Loucy (cell line): Measurements from ENCODE around the gene ZFP62.
A peak's percentile ranks its signal among the peaks of the same experiment; 100 is the strongest.

Experiments used
- H2AFZ ChIP-seq: fragments of 200-600 bp; sonication (generic); 2 replicates; pipeline ENCODE4 v1.6.0; 2016; ENCODE audit warnings: antibody characterized with exemption, mild to moderate bottlenecking, low read length, moderate library complexity
- H3F3A ChIP-seq: fragments of 200-600 bp; 2 replicates; pipeline ENCODE4 v1.6.0; 2016; ENCODE audit warnings: antibody characterized with exemption, low read depth, mild to moderate bottlenecking
- H3K27me3 ChIP-seq: fragments of 200-600 bp; sonication (generic); 2 replicates; pipeline ENCODE4 v1.6.1; 2014; ENCODE audit warnings: low read length, mild to moderate bottlenecking; ENCODE audit not compliant: insufficient read depth, poor library complexity, severe bottlenecking
- H3K36me3 ChIP-seq: fragments of 200-600 bp; sonication (generic); 2 replicates; pipeline ENCODE4 v1.6.1; 2016; ENCODE audit warnings: low read length; ENCODE audit not compliant: insufficient read depth
- H3K4me1 ChIP-seq: fragments of 200-600 bp; sonication (generic); 2 replicates; pipeline ENCODE4 v1.5.1; 2014; ENCODE audit warnings: low read length, mild to moderate bottlenecking; ENCODE audit not compliant: insufficient read depth, poor library complexity, severe bottlenecking
- H3K4me2 ChIP-seq: fragments of 200-600 bp; sonication (generic); 2 replicates; pipeline ENCODE4 v1.6.0; 2014; ENCODE audit warnings: antibody characterized with exemption, low read length, low read depth, mild to moderate bottlenecking; ENCODE audit not compliant: poor library complexity, severe bottlenecking
- H3K4me3 ChIP-seq: fragments of 200-600 bp; sonication (generic); 2 replicates; pipeline ENCODE4 v1.5.1; 2014; ENCODE audit warnings: low read length, mild to moderate bottlenecking, mixed read lengths; ENCODE audit not compliant: poor library complexity, severe bottlenecking
- H3K79me2 ChIP-seq: fragments of 200-600 bp; sonication (generic); 2 replicates; pipeline ENCODE4 v1.6.1; 2014; ENCODE audit warnings: low read length; ENCODE audit not compliant: insufficient read depth
- H3K9ac ChIP-seq: fragments of 200-600 bp; sonication (generic); 2 replicates; pipeline ENCODE4 v1.6.0; 2014; ENCODE audit warnings: mild to moderate bottlenecking, low read depth, low read length, moderate library complexity; ENCODE audit not compliant: poor library complexity, severe bottlenecking
- H3K9me2 ChIP-seq: fragments of 200-600 bp; sonication (generic); replicated peaks from 2 replicates; pipeline ENCODE4 v1.6.1; 2016; ENCODE audit warnings: low read depth, low read length, mixed read lengths
- H3K9me3 ChIP-seq: fragments of 200-600 bp; sonication (generic); 2 replicates; pipeline ENCODE4 v1.6.1; 2014; ENCODE audit warnings: mild to moderate bottlenecking, antibody characterized with exemption, low read length, low read depth; ENCODE audit not compliant: insufficient read depth
- H4K20me1 ChIP-seq: fragments of 200-600 bp; sonication (generic); 2 replicates; pipeline ENCODE4 v1.6.0; 2014; ENCODE audit warnings: antibody characterized with exemption, low read length, mild to moderate bottlenecking; ENCODE audit not compliant: insufficient read depth, poor library complexity, severe bottlenecking
- CTCF ChIP-seq: fragments of 200-600 bp; sonication (generic); conservative IDR thresholded peaks from 2 replicates; pipeline ENCODE4 v1.5.1; 2014; ENCODE audit warnings: mild to moderate bottlenecking, antibody characterized with exemption, low read length
- EZH2phosphoT487 ChIP-seq: fragments of 200-600 bp; IDR thresholded peaks from 2 replicates; pipeline ENCODE4 v1.6.1; 2018; ENCODE audit warnings: antibody characterized with exemption, mild to moderate bottlenecking, moderate library complexity, borderline replicate concordance

ZFP62 gene

GRCh38 chr5:180860887-180861822 lies at the start of gene ZFP62:
Gene ZFP62, minus strand, starts transcription at chr5:180861276. Its CDS starts 57 bp downstream, at chr5:180861219.
- Histone ChIP-seq H3K4me2 (peak within 1 kb of the TSS; percentile 69), H3K4me1 (peaks cover 7% of the 10 kb centered on the region), H3K36me3 (no peaks in the 10 kb centered on the region), H3K27me3 (no peaks in the 10 kb centered on the region), H3K4me3 (peak within 1 kb of the TSS; percentile 99), H3K79me2 (peaks cover 11% of the 10 kb centered on the region), H3F3A (no peaks in the 10 kb centered on the region), H2AFZ (peak within 1 kb of the TSS; percentile 96), H3K9me3 (no peaks in the 10 kb centered on the region), H3K9me2 (no peaks in the 10 kb centered on the region), H3K9ac (peak within 1 kb of the TSS; percentile 95), H4K20me1 (no peaks in the 10 kb centered on the region)
- TF ChIP-seq CTCF (no peak), EZH2phosphoT487 (no peak)

GRCh38 chr5:180910735-180911134 lies 49.7 kb upstream of the ZFP62 start:
- H3K9me2 ChIP-seq = no peaks in the 10 kb centered on the region
- no peaks in the 10 kb centered on the region for H3F3A ChIP-seq
- no peaks in the 10 kb centered on the region for H3K9me3 ChIP-seq
- H3K36me3 ChIP-seq = no peaks in the 10 kb centered on the region
- H3K4me1 ChIP-seq = no peaks in the 10 kb centered on the region
- no peaks in the 10 kb centered on the region for H3K79me2 ChIP-seq
- no peaks in the 10 kb centered on the region for H3K27me3 ChIP-seq
- no peak for TF ChIP-seq EZH2phosphoT487
- no peak for TF ChIP-seq CTCF
- H3K4me2 ChIP-seq = no peak overlapping the region
- no peak overlapping the region for H2AFZ ChIP-seq
- no peak overlapping the region for H3K9ac ChIP-seq
- no peak overlapping the region for H3K4me3 ChIP-seq
- no peaks in the 10 kb centered on the region for H4K20me1 ChIP-seq

- H4K20me1 ChIP-seq = no peaks in the 10 kb centered on the region
- no peaks in the 10 kb centered on the region for H3K27me3 ChIP-seq
- no peak overlapping the region for H3K4me3 ChIP-seq
- no peak overlapping the region for H3K9ac ChIP-seq
- no peaks in the 10 kb centered on the region for H3K36me3 ChIP-seq
- no peak overlapping the region for H3K4me2 ChIP-seq
- no peaks in the 10 kb centered on the region for H3K4me1 ChIP-seq
- no peaks in the 10 kb centered on the region for H3K9me2 ChIP-seq
- no peaks in the 10 kb centered on the region for H3K79me2 ChIP-seq
- TF ChIP-seq EZH2phosphoT487 (no peak), CTCF (no peak)
- H2AFZ ChIP-seq = no peak overlapping the region
- no peaks in the 10 kb centered on the region for H3F3A ChIP-seq
- no peaks in the 10 kb centered on the region for H3K9me3 ChIP-seq
These were observed 49.1 kb upstream of the ZFP62 start for GRCh38 chr5:180910182-180910581.
